GM12878 (cell line): Measurements from ENCODE around the gene WSCD1. TPM values are rescaled to one million over a fixed set of nuclear protein-coding genes. Genes with fewer than 3 reads are reported as not detected.

Source experiments
- ATAC-seq: fragments of 200-7000 bp; cut with Tn5 transposase; 3 replicates; pipeline ENCODE4 v1.9.1; 2020; ENCODE audit warnings: mild to moderate bottlenecking, moderate library complexity
- BruUV-seq: library from RNA; stranded (reverse); fragments of 400-500 nt; replicated peaks from 2 replicates; lab custom pipeline; 2021; lab: Mats Ljungman, UMichigan
- CTCF ChIA-PET: fragments of 300-600 bp; sonication (Branson Sonifier 250); formaldehyde crosslinking; extraction: SDS; loops from one replicate; lab custom pipeline; 2021; ENCODE audit warnings: inconsistent platforms; lab: Yijun Ruan, JAX
- POLR2A ChIA-PET: fragments of 350-600 bp; formaldehyde crosslinking; extraction: SDS; loops from one replicate; lab custom pipeline; 2021; ENCODE audit warnings: inconsistent platforms; lab: Charles Lee
- RAD21 ChIA-PET: fragments of 300-600 bp; sonication (Branson Sonifier 250); formaldehyde crosslinking; loops from one replicate; lab custom pipeline; 2023; ENCODE audit warnings: antibody characterized with exemption; ENCODE audit not compliant: unreplicated experiment; lab: Charles Lee
- SMC1A ChIA-PET: fragments of 300-600 bp; sonication (Branson Sonifier 250); formaldehyde crosslinking; loops from one replicate; lab custom pipeline; 2023; ENCODE audit not compliant: unreplicated experiment, uncharacterized antibody; lab: Charles Lee
- DNase-seq: peaks from one replicate; pipeline ENCODE4 v3.0.0-alpha.2; 2011; ENCODE audit warnings: low read depth, low spot score
- FAIRE-seq: peaks from 3 replicates; lab custom pipeline; 2011; peaks lifted over from hg19 to GRCh38; lab: Jason Lieb, UNC
- H2AFZ ChIP-seq: 2 replicates; pipeline ENCODE4 v1.6.0; 2011; ENCODE audit warnings: low read depth, low read length, control low read depth; ENCODE audit not compliant: control insufficient read depth
- H3K27ac ChIP-seq: 2 replicates; pipeline ENCODE4 v1.5.1; 2011; ENCODE audit warnings: control low read depth; ENCODE audit not compliant: control insufficient read depth, insufficient read depth
- H3K27me3 ChIP-seq, 2 experiments: replicated peaks in 1 of 2; 2 replicates each; pipeline versions ENCODE4 v1.6.0 to v1.6.1; 2011; ENCODE audit warnings: low read length in 1 of 2; ENCODE audit not compliant: control insufficient read depth in 2 of 2, insufficient read depth in 2 of 2
- H3K36me3 ChIP-seq, 2 experiments: 2 replicates each; pipeline ENCODE4 v1.5.1; 2011; ENCODE audit warnings: low read length in 1 of 2; ENCODE audit not compliant: control insufficient read depth in 2 of 2, insufficient read depth in 2 of 2
- H3K4me1 ChIP-seq: 2 replicates; pipeline ENCODE4 v1.6.1; 2011; ENCODE audit warnings: mild to moderate bottlenecking, low read length, moderate library complexity, mixed read lengths; ENCODE audit not compliant: control insufficient read depth, insufficient read depth
- H3K4me2 ChIP-seq: 2 replicates; pipeline ENCODE4 v1.6.0; 2011; ENCODE audit warnings: control low read depth; ENCODE audit not compliant: control insufficient read depth, insufficient read depth
- H3K4me3 ChIP-seq: fragments of 200-600 bp; sonication (generic); 2 replicates; pipeline ENCODE4 v1.5.1; 2016
- H3K79me2 ChIP-seq: 2 replicates; pipeline ENCODE4 v1.6.0; 2011; ENCODE audit warnings: low read length; ENCODE audit not compliant: control insufficient read depth, insufficient read depth
- H3K9ac ChIP-seq: 2 replicates; pipeline ENCODE4 v1.8.0; 2011; ENCODE audit warnings: low read length, control low read depth, mixed read lengths; ENCODE audit not compliant: control insufficient read depth, insufficient read depth
- H3K9me3 ChIP-seq: replicated peaks from 3 replicates; pipeline ENCODE4 v1.5.1; 2011; ENCODE audit warnings: mild to moderate bottlenecking, low read length; ENCODE audit not compliant: control insufficient read depth, insufficient read depth
- H4K20me1 ChIP-seq: 2 replicates; pipeline ENCODE4 v1.6.0; 2011; ENCODE audit not compliant: control insufficient read depth, insufficient read depth
- CREB1 ChIP-seq: IDR thresholded peaks from 2 replicates; pipeline ENCODE4 v1.6.1; 2012; ENCODE audit warnings: low read depth, mild to moderate bottlenecking, inconsistent platforms
- JUNB ChIP-seq: IDR thresholded peaks from 2 replicates; pipeline ENCODE4 v1.6.1; 2016; ENCODE audit warnings: antibody characterized with exemption, mild to moderate bottlenecking
- KDM1A ChIP-seq: fragments of 200-600 bp; sonication (generic); IDR thresholded peaks from 2 replicates; pipeline ENCODE4 v1.6.1; 2016; ENCODE audit warnings: borderline replicate concordance
- POLR2AphosphoS2 ChIP-seq: IDR thresholded peaks from 2 replicates; pipeline ENCODE4 v1.6.1; 2011; ENCODE audit warnings: low read depth, mild to moderate bottlenecking, low read length, improper control_type of control experiment, moderate library complexity
- RUNX3 ChIP-seq: IDR thresholded peaks from 2 replicates; pipeline ENCODE4 v1.6.1; 2012; ENCODE audit warnings: low read length, inconsistent platforms
- WGBS: methylation state at CpG from one replicate; pipeline ENCODE4 v1.1.6; 2016; ENCODE audit warnings: low lambda C conversion rate; ENCODE audit not compliant: insufficient replicate concordance, insufficient coverage; ENCODE audit errors: missing lambda C conversion rate; 5-methylcytosine and 5-hydroxymethylcytosine counted together
- in situ Hi-C: fragments of 300-500 bp; cut with MboI; formaldehyde crosslinking; loops from 9 replicates; pipeline ENCODE4 v1.14.3; 2018; ENCODE audit warnings: mixed read lengths
- intact Hi-C: fragments of 100-400 bp; cut with micrococcal nuclease; formaldehyde crosslinking; loops from one replicate; pipeline ENCODE4 v1.14.2; 2022; ENCODE audit not compliant: unreplicated experiment
- polyA plus RNA-seq, 11 experiments: library from polyadenylated mRNA; depleted of rRNA in 4 of 11; unstranded in 6 of 11; stranded (reverse) in 5 of 11; fragments of >200 nt; fragmentation: Nextera tagmentation in 4 of 11; fragmentation: Illumina TruSeq in 1 of 11; extraction: Ambion mirVana in 4 of 11; extraction: Trizol in 1 of 11; gene quantifications; 1 replicate in 1 of 11; 2 replicates in 10 of 11; pipeline versions ENCODE4 v1.2.1 to v1.2.3, GENCODE V29; 2011 to 2016; ENCODE audit warnings: inconsistent platforms in 2 of 11, missing spikeins in 2 of 11, low read depth in 1 of 11
- total RNA-seq, 4 experiments: library from RNA; depleted of rRNA in 3 of 4; stranded (reverse); fragments of >200 nt in 3 of 4; fragmentation: Illumina TruSeq in 1 of 4; extraction: Trizol in 1 of 4; gene quantifications; 2 replicates each; pipeline versions ENCODE4 v1.2.1 to v1.2.3, GENCODE V29; 2013 to 2021
- TF ChIP-seq, protein P1 (sequence below): fragments of 450-650 bp; IDR thresholded peaks from 2 replicates; pipeline ENCODE4 v1.6.1; 2017; ENCODE audit warnings: mild to moderate bottlenecking, moderate library complexity
- TF ChIP-seq, protein P2 (sequence below): fragments of 450-650 bp; IDR thresholded peaks from 2 replicates; pipeline ENCODE4 v1.6.1; 2017; ENCODE audit warnings: mild to moderate bottlenecking, low read depth, inconsistent platforms; ENCODE audit not compliant: poor library complexity, severe bottlenecking

The WSCD1 gene
- total and polyA plus RNA-seq, 10 of the 15 experiments (the other 5 are each of a cell fraction or from before 2014, with no cell fraction given) = 0.01 to 0.16 TPM; not detected in 8

DNA sequence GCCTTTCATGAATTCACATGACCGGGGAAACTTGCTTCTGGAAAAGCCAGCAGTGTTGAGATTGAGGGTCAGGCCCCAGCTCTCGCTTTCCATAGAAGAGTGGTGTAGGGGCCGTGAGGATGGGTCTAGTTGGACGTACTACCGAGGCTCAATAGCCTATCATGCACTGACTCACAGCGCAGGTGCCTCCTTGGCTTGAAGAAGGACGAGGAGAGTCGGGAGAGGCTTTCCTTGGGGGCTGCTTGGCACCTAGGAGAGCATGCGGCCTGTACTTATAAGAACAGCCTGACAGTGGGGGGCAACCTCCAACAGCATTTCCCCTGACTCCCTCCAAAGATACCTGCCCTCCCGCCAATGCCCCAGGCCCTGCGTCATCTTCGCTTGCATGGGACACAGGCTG, 37.6 kb downstream of the WSCD1 start:
- Histone ChIP-seq H3K27ac (no peak overlapping the region), H4K20me1 (no peaks in the 10 kb centered on the region), H3K9me3 (no peaks in the 10 kb centered on the region), H2AFZ (no peak overlapping the region), H3K4me3 (no peak overlapping the region), H3K4me2 (no peak overlapping the region), H3K36me3 (no peaks in the 10 kb centered on the region), H3K4me1 (peaks cover 14% of the 10 kb centered on the region), H3K27me3 (no peaks in the 10 kb centered on the region; a peak in 1 of 4 replicates), H3K79me2 (no peaks in the 10 kb centered on the region), H3K9ac (no peak overlapping the region)
- ATAC-seq = no peak
- intact Hi-C loops (no loop called here), in situ Hi-C loops (no loop called here)
- SMC1A ChIA-PET = no interaction called here
- TF ChIP-seq POLR2AphosphoS2 (no peak), KDM1A (no peak), JUNB (no peak), CREB1 (no peak), RUNX3 (no peak)
- TF ChIP-seq, protein P1, sequence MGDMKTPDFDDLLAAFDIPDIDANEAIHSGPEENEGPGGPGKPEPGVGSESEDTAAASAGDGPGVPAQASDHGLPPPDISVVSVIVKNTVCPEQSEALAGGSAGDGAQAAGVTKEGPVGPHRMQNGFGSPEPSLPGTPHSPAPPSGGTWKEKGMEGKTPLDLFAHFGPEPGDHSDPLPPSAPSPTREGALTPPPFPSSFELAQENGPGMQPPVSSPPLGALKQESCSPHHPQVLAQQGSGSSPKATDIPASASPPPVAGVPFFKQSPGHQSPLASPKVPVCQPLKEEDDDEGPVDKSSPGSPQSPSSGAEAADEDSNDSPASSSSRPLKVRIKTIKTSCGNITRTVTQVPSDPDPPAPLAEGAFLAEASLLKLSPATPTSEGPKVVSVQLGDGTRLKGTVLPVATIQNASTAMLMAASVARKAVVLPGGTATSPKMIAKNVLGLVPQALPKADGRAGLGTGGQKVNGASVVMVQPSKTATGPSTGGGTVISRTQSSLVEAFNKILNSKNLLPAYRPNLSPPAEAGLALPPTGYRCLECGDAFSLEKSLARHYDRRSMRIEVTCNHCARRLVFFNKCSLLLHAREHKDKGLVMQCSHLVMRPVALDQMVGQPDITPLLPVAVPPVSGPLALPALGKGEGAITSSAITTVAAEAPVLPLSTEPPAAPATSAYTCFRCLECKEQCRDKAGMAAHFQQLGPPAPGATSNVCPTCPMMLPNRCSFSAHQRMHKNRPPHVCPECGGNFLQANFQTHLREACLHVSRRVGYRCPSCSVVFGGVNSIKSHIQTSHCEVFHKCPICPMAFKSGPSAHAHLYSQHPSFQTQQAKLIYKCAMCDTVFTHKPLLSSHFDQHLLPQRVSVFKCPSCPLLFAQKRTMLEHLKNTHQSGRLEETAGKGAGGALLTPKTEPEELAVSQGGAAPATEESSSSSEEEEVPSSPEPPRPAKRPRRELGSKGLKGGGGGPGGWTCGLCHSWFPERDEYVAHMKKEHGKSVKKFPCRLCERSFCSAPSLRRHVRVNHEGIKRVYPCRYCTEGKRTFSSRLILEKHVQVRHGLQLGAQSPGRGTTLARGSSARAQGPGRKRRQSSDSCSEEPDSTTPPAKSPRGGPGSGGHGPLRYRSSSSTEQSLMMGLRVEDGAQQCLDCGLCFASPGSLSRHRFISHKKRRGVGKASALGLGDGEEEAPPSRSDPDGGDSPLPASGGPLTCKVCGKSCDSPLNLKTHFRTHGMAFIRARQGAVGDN = no peak
- TF ChIP-seq, protein P2, sequence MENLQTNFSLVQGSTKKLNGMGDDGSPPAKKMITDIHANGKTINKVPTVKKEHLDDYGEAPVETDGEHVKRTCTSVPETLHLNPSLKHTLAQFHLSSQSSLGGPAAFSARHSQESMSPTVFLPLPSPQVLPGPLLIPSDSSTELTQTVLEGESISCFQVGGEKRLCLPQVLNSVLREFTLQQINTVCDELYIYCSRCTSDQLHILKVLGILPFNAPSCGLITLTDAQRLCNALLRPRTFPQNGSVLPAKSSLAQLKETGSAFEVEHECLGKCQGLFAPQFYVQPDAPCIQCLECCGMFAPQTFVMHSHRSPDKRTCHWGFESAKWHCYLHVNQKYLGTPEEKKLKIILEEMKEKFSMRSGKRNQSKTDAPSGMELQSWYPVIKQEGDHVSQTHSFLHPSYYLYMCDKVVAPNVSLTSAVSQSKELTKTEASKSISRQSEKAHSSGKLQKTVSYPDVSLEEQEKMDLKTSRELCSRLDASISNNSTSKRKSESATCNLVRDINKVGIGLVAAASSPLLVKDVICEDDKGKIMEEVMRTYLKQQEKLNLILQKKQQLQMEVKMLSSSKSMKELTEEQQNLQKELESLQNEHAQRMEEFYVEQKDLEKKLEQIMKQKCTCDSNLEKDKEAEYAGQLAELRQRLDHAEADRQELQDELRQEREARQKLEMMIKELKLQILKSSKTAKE = no peak
- WGBS = 47% methylated on average over 12 of the region's 12 CpGs
- FAIRE-seq = no peak
- POLR2A ChIA-PET = no interaction called here
- DNase-seq = no peak
- CTCF ChIA-PET = no interaction called here
- RAD21 ChIA-PET = no interaction called here
- BruUV-seq = no TSS peak
